Peyer's patch (tissue), 4 donors: ENCODE data around the gene PRAMEF17.
"Not testable (repeated sequence)": the region's sequence is repeated elsewhere in the genome, so short reads cannot be mapped to it uniquely, and the experiment has no call there.

Experiments used
- POLR2A ChIP-seq, 2 donors: fragments of 450-650 bp; IDR thresholded peaks; one replicate each; pipeline ENCODE4 v1.5.1; 2017; ENCODE audit warnings: antibody characterized with exemption in 2 of 2, mild to moderate bottlenecking in 2 of 2, moderate library complexity in 2 of 2
- TF ChIP-seq, protein P1 (sequence below), 6 experiments: fragments of 450-650 bp in 4 of 6; fragments of 200-600 bp in 2 of 6; sonication (generic) in 1 of 6; IDR thresholded peaks; one replicate each; pipeline ENCODE4 v1.5.1; 2017 to 2019; ENCODE audit warnings: antibody characterized with exemption in 6 of 6, mild to moderate bottlenecking in 3 of 6, moderate library complexity in 1 of 6

DNA sequence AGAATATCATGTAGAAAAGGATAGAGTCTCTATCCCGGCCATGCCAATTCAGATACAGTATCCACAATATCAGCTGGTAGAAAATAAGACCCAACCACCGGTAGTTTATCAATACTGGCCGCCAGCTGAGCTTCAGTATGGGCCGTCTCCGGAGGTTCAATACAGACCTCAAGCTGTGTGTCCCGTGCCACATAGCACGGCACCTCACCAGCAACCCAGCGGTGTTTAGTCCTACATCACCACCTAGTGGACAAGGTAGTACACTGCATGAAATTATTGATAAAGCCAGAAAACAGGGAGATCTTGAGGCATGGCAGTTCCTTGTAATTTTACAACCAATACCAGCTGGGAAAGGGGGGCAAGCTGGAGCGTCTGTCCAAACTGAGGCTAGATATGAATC lies 35.0 kb upstream of the PRAMEF17 start:
- TF ChIP-seq POLR2A (IDR thresholded peaks at IDR 0.05) = not testable (repeated sequence)
- TF ChIP-seq, protein P1, sequence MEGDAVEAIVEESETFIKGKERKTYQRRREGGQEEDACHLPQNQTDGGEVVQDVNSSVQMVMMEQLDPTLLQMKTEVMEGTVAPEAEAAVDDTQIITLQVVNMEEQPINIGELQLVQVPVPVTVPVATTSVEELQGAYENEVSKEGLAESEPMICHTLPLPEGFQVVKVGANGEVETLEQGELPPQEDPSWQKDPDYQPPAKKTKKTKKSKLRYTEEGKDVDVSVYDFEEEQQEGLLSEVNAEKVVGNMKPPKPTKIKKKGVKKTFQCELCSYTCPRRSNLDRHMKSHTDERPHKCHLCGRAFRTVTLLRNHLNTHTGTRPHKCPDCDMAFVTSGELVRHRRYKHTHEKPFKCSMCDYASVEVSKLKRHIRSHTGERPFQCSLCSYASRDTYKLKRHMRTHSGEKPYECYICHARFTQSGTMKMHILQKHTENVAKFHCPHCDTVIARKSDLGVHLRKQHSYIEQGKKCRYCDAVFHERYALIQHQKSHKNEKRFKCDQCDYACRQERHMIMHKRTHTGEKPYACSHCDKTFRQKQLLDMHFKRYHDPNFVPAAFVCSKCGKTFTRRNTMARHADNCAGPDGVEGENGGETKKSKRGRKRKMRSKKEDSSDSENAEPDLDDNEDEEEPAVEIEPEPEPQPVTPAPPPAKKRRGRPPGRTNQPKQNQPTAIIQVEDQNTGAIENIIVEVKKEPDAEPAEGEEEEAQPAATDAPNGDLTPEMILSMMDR (IDR thresholded peaks at IDR 0.05) = not testable (repeated sequence)
